ACHN (cell line): ENCODE measurements around the gene SF3B6.

ENCODE experiments used
- DNase-seq: peaks from one replicate; pipeline ENCODE4 v3.0.0-alpha.2; 2015
- in situ Hi-C: cut with HindIII; loops from 2 replicates; pipeline ENCODE4 v1.10.0; 2017; ENCODE audit warnings: low sequenced_read_pairs, low pct_ligation_motif_present, low pct_unique_long_range_greater_than_20kb

Gene SF3B6

DNA sequence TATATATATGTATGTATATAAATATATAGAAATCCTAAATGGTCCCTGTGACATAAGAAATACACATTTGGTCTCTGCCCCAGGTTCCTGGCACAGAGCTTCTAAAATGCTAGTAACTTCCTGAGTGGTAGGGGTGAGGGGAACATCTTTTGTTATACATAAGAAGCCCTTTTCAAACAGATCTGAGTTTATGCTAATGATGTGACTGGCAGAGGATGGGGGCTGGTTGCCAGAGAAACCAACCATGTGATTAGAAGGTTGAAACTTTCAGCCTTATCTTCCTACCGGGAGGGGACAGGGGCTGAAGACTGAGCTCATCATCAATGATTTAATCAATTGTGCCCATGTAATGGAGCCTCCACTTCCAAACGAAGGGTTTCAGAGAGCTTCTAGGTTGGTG is 49.9 kb downstream of the SF3B6 start:
- DNase-seq: no peak
- in situ Hi-C loops: no loop called here

DNA sequence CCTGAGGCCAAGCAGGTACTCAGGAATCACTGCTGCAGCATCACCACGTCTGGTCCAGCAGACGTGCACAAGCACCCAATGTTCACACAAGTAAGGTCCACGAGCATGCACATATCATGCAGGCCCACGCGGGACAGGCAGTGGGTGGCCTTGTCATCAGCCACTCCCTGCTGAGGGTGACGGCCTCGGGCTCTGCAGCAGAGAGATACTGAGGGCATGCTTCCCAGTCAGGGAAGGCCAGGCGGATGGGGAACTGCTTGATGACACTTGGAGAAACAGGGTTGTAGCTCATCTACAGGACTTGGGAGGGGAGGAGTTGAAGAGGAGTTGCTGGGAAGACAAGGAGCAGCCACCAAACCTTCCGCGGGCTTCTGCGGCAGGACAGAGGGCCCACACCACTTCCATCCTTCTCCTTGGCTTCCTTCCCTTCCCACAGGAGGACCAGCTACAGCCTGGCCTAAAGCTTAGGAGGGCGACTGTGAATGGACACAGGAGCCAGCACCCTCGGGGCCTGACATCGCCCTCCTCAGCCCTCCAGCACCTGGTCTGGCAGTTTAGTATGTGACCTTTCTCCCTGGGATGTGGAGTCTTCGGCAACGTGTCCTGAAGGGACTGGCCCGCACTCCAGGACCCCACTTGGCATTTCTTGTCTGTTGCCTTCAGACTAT is 51.0 kb downstream of the SF3B6 start:
- in situ Hi-C loops: no loop called here
- no peak for DNase-seq

DNA sequence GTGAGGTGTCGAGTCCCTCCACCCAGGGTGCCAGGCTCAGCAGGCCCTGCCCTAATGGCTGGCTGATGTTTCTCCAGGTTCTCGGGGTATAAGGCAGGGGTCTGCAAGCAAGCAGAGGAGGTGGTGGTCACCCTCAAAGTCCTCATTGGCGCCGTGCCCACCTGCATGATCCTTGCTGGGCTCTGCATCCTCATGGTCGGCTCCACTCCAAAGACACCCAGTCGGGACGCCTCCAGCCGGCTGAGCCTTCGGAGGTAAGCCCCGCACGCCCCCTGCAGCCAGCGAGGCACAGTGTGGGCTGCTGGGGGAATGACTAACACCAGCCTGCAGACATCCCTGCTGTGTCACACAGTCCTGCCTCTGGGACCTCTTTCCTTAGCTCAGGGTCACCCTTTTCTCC is 52.1 kb downstream of the SF3B6 start:
- no peak for DNase-seq
- in situ Hi-C loops: no loop called here

DNA sequence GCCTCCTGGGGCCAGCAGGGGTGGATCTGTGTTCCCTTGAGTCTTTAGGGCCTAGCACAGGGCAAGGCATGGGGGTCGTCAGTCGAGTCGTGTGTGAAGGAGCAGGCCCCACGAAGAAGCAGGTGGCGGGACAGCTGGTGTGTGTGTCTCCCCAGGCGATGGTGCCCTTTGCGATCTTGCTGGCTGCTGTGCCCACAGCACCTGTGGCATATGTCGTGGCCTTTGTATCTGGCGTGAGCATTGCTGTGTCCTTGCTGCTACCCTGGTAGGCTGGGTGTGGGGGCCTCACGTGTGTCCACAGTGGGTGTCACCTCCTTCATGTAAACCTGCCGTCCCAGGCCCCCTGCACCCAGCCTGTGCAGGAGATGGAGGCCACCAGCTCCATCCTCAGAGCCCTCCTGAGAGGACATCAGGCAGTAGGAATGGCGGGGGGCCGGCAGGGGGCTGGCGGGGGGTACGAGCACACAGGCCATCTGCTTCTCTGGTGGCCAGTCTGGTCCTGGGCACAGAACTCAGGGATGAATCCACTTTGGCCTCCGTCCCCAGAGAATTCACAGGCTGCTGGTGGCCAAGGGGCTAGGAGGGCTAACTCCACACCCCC is 53.1 kb downstream of the SF3B6 start:
- in situ Hi-C loops: no loop called here
- DNase-seq: no peak

DNA sequence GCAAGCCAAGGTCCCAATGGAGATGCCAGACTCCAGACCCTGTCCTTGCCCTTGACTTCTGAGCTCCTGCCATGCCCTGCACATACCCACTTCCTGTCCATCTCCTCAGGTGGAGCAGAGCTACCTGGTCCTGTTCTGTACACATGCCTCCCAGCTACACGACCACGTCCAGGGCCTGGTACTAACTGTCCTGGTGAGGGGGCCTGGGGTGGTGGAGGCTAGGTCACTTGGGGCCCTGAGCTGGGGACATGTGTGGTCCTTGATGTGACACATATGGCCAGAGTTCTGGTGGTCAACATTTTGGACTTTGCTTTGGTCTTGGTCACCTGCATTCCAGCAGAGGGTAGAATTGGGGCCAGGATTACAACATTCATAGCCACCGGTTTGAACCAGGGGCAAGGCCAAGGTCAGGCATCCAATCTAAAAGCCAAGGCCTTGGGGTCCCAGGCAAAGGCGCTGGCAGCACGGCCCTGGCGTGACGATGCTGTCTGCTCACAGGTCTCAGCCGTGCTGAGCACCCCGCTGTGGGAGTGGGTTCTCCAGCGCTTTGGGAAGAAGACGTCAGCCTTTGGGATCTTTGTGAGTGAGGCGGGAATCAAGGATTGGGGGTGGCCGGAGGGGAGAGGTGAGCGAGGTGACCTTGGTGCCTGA is 53.7 kb downstream of the SF3B6 start:
- in situ Hi-C loops: no loop called here
- DNase-seq: no peak

DNA sequence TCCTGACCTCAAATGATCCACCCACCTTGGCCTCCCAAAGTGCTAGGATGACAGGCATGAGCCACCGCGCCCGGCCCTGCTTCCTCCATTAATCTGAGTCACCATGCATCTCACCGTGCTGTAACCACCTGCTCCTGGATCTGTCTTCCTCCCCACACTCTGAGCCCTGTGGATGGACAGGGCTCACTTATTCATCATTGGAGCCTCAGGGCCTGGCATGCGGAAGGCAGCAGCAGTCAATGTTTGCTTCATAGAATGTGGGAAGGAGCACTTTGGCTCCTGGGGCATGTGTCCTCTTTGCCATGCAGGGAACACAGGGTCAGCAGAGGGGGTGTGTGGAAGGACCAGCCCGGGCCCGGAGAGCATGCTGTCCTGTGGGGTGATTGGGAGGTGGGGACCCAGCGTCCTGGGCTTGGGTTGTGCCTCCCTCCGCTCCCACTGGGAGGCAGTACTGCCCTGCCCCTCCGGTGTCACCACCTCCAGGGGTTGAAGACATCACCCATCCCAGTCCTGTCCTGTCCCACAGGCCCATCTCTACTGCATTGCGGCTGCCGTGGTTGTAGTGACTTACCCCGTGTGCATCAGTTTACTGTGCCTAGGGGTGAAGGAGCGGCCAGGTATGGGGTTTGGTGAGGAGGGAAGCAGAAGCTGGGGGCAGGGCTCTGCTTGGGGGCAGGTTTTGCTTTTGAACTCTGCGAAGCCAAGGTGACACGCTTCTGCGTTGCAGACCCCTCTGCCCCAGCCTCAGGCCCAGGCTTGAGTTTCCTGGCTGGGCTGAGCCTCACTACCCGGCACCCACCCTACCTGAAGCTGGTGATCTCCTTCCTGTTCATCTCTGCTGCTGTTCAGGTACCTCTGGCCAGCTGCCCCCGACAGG is 54.8 kb downstream of the SF3B6 start:
- in situ Hi-C loops: no loop called here
- peak; percentile 17 for DNase-seq

DNA sequence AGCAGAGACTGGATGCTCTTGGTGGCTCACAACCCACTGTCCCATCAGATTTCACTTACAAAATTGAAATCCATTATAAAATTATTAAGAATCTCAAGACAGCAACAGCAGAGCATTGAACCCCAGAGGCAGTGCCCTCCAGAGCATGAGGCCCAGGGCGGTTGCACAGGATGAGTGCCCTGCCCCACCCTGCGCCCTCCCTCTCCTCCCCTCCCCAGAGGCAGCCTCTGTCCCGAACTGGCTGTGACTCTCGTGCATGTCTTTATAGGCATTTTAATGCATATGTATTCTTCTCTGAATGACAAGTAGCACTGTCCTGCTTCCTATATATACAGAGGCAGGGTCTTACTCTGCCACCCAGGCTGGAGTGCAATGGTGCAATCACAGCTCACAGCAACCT is 55.9 kb downstream of the SF3B6 start:
- in situ Hi-C loops: no loop called here
- no peak for DNase-seq

DNA sequence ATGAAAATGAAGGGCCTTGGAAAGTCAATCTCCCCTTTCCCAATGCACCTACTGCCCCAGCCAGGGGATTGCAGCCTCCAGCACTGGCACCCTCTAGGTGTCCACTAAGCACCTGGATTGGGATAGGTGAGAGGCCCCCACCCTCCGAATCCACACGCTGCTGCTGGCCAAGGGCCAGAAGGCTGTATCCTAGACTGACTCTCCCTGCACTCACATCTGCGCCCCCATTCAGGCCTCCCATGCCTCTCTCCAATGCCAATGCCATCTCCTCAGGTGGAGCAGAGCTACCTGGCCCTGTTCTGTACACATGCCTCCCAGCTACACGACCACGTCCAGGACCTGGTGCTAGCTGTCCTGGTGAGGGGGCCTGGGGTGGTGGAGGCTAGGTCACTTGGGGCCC is 56.4 kb downstream of the SF3B6 start:
- in situ Hi-C loops: no loop called here

DNA sequence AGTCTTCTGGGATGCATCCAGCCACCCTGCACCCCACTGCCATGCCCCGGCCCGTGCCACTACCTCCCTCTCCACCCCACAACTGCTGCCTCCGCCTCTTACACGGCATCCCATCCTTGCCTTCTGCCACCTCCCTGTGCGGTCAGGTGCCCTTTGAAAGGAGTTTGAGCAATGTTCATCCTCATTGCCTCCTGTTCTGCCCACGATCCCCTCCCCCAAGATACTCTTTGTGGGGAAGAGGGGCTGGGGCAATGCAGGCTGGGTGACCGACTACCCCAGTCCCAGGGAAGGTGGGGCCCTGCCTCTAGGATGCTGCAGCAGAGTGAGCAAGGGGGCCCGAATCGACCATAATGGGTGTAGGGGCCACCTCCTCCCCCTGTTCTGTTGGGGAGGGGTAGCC is 57.9 kb downstream of the SF3B6 start:
- DNase-seq: no peak
- in situ Hi-C loops: no loop called here

More for the DNA sequence above, 56.4 kb downstream of the SF3B6 start:
- no peak for DNase-seq

DNA sequence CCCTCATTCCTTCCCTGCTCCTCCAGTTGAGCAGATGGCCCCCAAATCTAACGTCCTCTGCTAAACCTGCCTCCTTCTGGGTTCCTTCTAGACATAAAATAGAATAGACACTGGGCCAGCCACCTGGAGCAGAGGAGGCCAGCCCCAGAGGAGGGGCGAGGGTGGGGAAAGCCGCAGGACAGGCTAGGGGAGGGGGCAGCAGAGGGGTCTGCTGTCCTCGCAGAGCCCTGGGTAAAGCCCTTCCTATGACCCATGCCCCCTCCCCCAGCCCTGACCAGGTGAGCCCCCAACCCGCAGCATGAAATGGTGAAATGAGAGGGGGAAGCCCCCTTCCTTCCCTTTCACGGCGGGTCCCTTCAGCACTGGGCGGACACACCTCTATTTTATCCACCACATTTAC is 58.4 kb downstream of the SF3B6 start:
- in situ Hi-C loops: no loop called here
- no peak for DNase-seq
